HL-60 (cell line): ENCODE results near the gene AKAP6.
"Not testable (repeated sequence)": the region's sequence is repeated elsewhere in the genome, so short reads cannot be mapped to it uniquely, and the experiment has no call there.

Experiments used
- DNase-seq, 2 experiments: peaks; one replicate each; pipeline ENCODE4 v3.0.0-alpha.2; 2010 to 2020; ENCODE audit warnings: low read depth in 1 of 2, low spot score in 1 of 2
- H3K27ac ChIP-seq: fragments of 250-450 bp; sonication (Bioruptor Pico); replicated peaks from 2 replicates; pipeline ENCODE4 v1.5.1; 2020; ENCODE audit warnings: mild to moderate bottlenecking, moderate library complexity
- H3K27me3 ChIP-seq: fragments of 250-450 bp; sonication (Bioruptor Pico); 2 replicates; pipeline ENCODE4 v1.5.1; 2021; ENCODE audit warnings: mild to moderate bottlenecking, moderate library complexity; ENCODE audit not compliant: insufficient read depth, poor library complexity, severe bottlenecking
- H3K4me3 ChIP-seq: replicated peaks from 2 replicates; pipeline ENCODE4 v1.5.1; 2011; ENCODE audit warnings: mild to moderate bottlenecking, control low read depth, low read length; ENCODE audit not compliant: insufficient read depth
- GABPA ChIP-seq: IDR thresholded peaks from 2 replicates; pipeline ENCODE4 v1.6.1; 2012; ENCODE audit warnings: low read depth
- POLR2AphosphoS5 ChIP-seq: IDR thresholded peaks from 2 replicates; pipeline ENCODE4 v1.6.1; 2012; ENCODE audit warnings: low read depth
- SPI1 ChIP-seq: IDR thresholded peaks from 2 replicates; pipeline ENCODE4 v1.6.1; 2012; ENCODE audit warnings: low read depth, mild to moderate bottlenecking, borderline replicate concordance
- TF ChIP-seq, protein P1 (sequence below): IDR thresholded peaks from 2 replicates; pipeline ENCODE4 v1.6.1; 2012; ENCODE audit warnings: low read depth; ENCODE audit not compliant: insufficient replicate concordance
- TF ChIP-seq, protein P2 (sequence below): IDR thresholded peaks from one replicate; pipeline ENCODE4 v1.5.1; 2011; ENCODE audit warnings: low read length, control low read depth, inconsistent platforms; ENCODE audit not compliant: insufficient read depth

The AKAP6 gene

DNA sequence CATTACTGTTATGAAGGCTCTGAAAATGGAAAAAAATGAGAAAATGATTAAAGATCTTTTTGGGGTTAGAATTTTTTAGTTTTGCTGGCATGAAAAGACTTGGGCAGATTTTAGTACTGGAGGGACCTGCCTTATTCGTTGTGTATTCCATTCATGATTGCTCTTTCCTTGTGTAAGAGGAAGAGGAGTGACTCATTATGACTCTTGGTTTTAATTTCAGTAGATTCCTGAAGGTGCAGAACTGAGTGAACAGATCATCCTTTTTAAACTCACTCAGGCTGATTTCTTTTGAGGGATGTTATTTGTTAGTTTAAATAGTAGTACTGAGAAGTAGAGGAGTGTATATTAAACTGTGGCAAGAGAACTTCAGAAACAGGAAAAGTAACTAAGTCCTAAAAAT, 41.6 kb downstream of the AKAP6 start:
- DNase-seq: no peak
- Histone ChIP-seq H3K4me3 (no peak overlapping the region), H3K27ac (no peak overlapping the region), H3K27me3 (peaks cover 3% of the 10 kb centered on the region)
- TF ChIP-seq, protein P1, sequence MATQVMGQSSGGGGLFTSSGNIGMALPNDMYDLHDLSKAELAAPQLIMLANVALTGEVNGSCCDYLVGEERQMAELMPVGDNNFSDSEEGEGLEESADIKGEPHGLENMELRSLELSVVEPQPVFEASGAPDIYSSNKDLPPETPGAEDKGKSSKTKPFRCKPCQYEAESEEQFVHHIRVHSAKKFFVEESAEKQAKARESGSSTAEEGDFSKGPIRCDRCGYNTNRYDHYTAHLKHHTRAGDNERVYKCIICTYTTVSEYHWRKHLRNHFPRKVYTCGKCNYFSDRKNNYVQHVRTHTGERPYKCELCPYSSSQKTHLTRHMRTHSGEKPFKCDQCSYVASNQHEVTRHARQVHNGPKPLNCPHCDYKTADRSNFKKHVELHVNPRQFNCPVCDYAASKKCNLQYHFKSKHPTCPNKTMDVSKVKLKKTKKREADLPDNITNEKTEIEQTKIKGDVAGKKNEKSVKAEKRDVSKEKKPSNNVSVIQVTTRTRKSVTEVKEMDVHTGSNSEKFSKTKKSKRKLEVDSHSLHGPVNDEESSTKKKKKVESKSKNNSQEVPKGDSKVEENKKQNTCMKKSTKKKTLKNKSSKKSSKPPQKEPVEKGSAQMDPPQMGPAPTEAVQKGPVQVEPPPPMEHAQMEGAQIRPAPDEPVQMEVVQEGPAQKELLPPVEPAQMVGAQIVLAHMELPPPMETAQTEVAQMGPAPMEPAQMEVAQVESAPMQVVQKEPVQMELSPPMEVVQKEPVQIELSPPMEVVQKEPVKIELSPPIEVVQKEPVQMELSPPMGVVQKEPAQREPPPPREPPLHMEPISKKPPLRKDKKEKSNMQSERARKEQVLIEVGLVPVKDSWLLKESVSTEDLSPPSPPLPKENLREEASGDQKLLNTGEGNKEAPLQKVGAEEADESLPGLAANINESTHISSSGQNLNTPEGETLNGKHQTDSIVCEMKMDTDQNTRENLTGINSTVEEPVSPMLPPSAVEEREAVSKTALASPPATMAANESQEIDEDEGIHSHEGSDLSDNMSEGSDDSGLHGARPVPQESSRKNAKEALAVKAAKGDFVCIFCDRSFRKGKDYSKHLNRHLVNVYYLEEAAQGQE: no peak

DNA sequence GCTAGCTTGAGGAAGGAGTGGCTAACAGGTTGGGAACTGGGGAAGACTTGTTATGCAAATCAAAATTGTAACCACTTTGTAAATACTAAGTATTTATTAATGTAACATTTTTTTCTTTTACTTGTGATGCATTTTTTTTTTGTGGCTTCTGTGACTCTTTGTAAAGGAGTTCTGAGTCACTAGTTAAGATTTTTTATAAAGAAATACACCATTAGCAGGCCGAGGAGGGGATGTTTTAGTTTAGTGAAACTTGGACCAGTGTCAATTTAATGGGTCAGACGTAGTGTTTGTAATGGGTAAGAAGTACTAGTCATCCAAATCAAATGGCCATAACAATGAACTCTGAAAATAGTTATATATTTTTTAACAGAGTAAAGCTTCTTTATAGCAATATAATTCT, 43.1 kb downstream of the AKAP6 start:
- TF ChIP-seq, protein P1: no peak
- TF ChIP-seq, protein P2, sequence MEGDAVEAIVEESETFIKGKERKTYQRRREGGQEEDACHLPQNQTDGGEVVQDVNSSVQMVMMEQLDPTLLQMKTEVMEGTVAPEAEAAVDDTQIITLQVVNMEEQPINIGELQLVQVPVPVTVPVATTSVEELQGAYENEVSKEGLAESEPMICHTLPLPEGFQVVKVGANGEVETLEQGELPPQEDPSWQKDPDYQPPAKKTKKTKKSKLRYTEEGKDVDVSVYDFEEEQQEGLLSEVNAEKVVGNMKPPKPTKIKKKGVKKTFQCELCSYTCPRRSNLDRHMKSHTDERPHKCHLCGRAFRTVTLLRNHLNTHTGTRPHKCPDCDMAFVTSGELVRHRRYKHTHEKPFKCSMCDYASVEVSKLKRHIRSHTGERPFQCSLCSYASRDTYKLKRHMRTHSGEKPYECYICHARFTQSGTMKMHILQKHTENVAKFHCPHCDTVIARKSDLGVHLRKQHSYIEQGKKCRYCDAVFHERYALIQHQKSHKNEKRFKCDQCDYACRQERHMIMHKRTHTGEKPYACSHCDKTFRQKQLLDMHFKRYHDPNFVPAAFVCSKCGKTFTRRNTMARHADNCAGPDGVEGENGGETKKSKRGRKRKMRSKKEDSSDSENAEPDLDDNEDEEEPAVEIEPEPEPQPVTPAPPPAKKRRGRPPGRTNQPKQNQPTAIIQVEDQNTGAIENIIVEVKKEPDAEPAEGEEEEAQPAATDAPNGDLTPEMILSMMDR: no peak
- TF ChIP-seq POLR2AphosphoS5 (no peak), SPI1 (no peak), GABPA (no peak)
- DNase-seq: no peak
- peaks cover 3% of the 10 kb centered on the region for H3K27me3 ChIP-seq
- H3K27ac ChIP-seq: no peak overlapping the region
- H3K4me3 ChIP-seq: no peak overlapping the region

DNA sequence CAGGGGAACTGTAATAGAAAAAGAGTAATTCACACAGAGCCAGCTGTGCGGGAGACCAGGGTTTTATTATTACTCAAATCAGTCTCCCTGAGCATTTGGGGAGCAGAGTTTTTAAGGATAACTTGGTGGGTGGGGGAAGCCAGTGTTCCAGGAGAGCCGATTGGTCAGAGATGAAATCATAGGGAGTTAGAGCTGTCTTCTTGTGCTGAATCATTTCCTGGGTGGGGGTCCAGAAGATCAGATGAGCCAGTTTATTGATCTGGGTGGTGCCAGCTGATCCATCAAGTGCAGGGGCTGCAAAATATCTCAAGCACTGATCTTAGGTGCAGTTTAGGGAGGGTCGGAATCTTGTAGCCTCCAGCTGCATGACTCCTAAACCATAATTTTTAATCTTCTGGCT, 44.1 kb downstream of the AKAP6 start:
- not testable (repeated sequence) for DNase-seq, H3K27ac ChIP-seq, H3K27me3 ChIP-seq, H3K4me3 ChIP-seq

DNA sequence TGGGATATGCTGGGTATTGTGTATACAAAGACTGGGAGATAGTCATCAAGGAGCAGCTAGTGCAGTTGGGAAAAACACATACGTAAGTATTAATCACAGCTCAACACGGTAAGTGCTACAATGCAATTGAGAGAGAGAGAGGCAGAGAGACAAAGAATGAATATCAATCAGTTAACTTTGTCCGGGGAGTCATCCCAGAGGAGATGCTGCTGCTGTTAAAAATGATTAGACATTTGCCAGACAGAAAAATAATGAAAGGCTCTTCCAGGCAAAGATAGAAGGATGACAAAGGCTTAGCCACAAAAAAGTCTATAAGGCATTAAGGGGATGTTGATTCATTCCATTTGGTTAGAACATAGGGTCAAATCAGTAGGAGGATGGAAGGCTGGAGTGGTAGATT, 45.1 kb downstream of the AKAP6 start:
- H3K27ac ChIP-seq: no peak overlapping the region
- TF ChIP-seq GABPA: no peak
- TF ChIP-seq POLR2AphosphoS5: no peak
- TF ChIP-seq, protein P2: no peak
- no peak for TF ChIP-seq SPI1
- TF ChIP-seq, protein P1: no peak
- DNase-seq: no peak
- H3K4me3 ChIP-seq: no peak overlapping the region
- peaks cover 3% of the 10 kb centered on the region for H3K27me3 ChIP-seq
